RWPE1 (cell line): ENCODE measurements around the gene PDCD1LG2.

Source experiments
- CTCF ChIA-PET: fragments of 350-600 bp; sonication (Branson Sonifier 250); formaldehyde crosslinking; extraction: SDS; loops from one replicate; lab custom pipeline; 2021; lab: Yijun Ruan, JAX
- POLR2A ChIA-PET: fragments of 400-600 bp; formaldehyde crosslinking; extraction: SDS; loops from one replicate; lab custom pipeline; 2020; ENCODE audit warnings: antibody characterized with exemption; ENCODE audit not compliant: low non-redundant PET; lab: Yijun Ruan, JAX
- DNase-seq: peaks from one replicate; pipeline ENCODE4 v3.0.0; 2012; ENCODE audit warnings: low spot score
- H3K27ac ChIP-seq: fragments of 450-650 bp; 2 replicates; pipeline ENCODE4 v1.5.1; 2017
- CTCF ChIP-seq: fragments of 450-650 bp; conservative IDR thresholded peaks from 2 replicates; pipeline ENCODE4 v1.5.1; 2017; ENCODE audit warnings: low read depth, mild to moderate bottlenecking

The PDCD1LG2 gene

GRCh38 chr9:5614985-5615384 is 104.7 kb downstream of the PDCD1LG2 start:
- ChIA-PET POLR2A (no interaction called here), CTCF (no interaction called here)
- H3K27ac ChIP-seq: no peak overlapping the region
- DNase-seq: no peak
- no peak for TF ChIP-seq CTCF

GRCh38 chr9:5617749-5618148 is 107.4 kb downstream of the PDCD1LG2 start:
- DNase-seq: no peak
- POLR2A ChIA-PET: no interaction called here
- CTCF ChIA-PET: no interaction called here
- H3K27ac ChIP-seq: no peak overlapping the region
- no peak for TF ChIP-seq CTCF

GRCh38 chr9:5620494-5620893 is 110.2 kb downstream of the PDCD1LG2 start:
- ChIA-PET POLR2A (interaction anchor here (0.7 kb wide), 1 partner anchor 11 kb away, joined by 5 read pairs; no protein-coding TSS in a partner anchor), CTCF (interaction anchor here (0.6 kb wide), 1 partner anchor 404 kb away, joined by 4 read pairs; no protein-coding TSS in a partner anchor)
- no peak for DNase-seq
- no peak for TF ChIP-seq CTCF
- H3K27ac ChIP-seq: no peak overlapping the region
